HEK293 (cell line): ENCODE measurements around the gene ACIN1.

Source experiments
- CTCF ChIA-PET: fragments of 350-600 bp; formaldehyde crosslinking; extraction: SDS; loops from one replicate; lab custom pipeline; 2021; ENCODE audit warnings: antibody characterized with exemption; lab: Yijun Ruan, JAX
- POLR2A ChIA-PET: fragments of 300-600 bp; formaldehyde crosslinking; extraction: SDS; loops from one replicate; lab custom pipeline; 2020; ENCODE audit warnings: antibody characterized with exemption, inconsistent platforms; lab: Yijun Ruan, JAX
- H3K27ac ChIP-seq: fragments of 200-500 bp; sonication (Bioruptor generic); 2 replicates; pipeline ENCODE4 v1.5.1; 2014; ENCODE audit warnings: low read depth, low read length, control low read depth, inconsistent platforms; ENCODE audit errors: extremely low read depth
- H3K36me3 ChIP-seq, 2 experiments: fragments of 200-500 bp in 1 of 2; sonication (Bioruptor generic) in 1 of 2; 1 replicate in 1 of 2; 2 replicates in 1 of 2; pipeline ENCODE4 v1.5.1; 2014 to 2017; ENCODE audit warnings: inconsistent platforms in 2 of 2, low read length in 2 of 2; ENCODE audit not compliant: control insufficient read depth in 2 of 2, insufficient read depth in 1 of 2
- H3K4me1 ChIP-seq: fragments of 200-500 bp; sonication (Bioruptor generic); 2 replicates; pipeline ENCODE4 v1.5.1; 2014; ENCODE audit warnings: mild to moderate bottlenecking, low read length, inconsistent platforms; ENCODE audit not compliant: control insufficient read depth, insufficient read depth
- H3K4me3 ChIP-seq: 2 replicates; pipeline ENCODE4 v1.5.1; 2011; ENCODE audit warnings: low read depth, mild to moderate bottlenecking, control low read depth, low read length, moderate library complexity
- H3K9me3 ChIP-seq: fragments of 200-500 bp; sonication (Bioruptor generic); 2 replicates; pipeline ENCODE4 v1.5.1; 2014; ENCODE audit warnings: low read depth, low read length, inconsistent platforms; ENCODE audit not compliant: control insufficient read depth, insufficient read depth
- AEBP2 ChIP-seq: fragments of 450-650 bp; formaldehyde crosslinking; IDR thresholded peaks from 2 replicates; pipeline ENCODE4 v1.5.1; 2016; ENCODE audit warnings: missing biosample characterization, missing genetic modification characterization, borderline replicate concordance
- BCL11A ChIP-seq: fragments of 450-650 bp; formaldehyde crosslinking; IDR thresholded peaks from 2 replicates; pipeline ENCODE4 v1.5.1; 2016; ENCODE audit warnings: low read depth, missing biosample characterization, missing genetic modification characterization
- GLIS2 ChIP-seq: fragments of 450-650 bp; formaldehyde crosslinking; IDR thresholded peaks from 2 replicates; pipeline ENCODE4 v1.5.1; 2016; ENCODE audit warnings: missing biosample characterization, missing genetic modification characterization
- HOXA7 ChIP-seq: sonication (generic); formaldehyde crosslinking; IDR thresholded peaks from 2 replicates; pipeline ENCODE4 v1.8.1; 2022; ENCODE audit warnings: missing genetic modification reagents, borderline replicate concordance
- KLF1 ChIP-seq: fragments of 450-650 bp; formaldehyde crosslinking; IDR thresholded peaks from 2 replicates; pipeline ENCODE4 v1.5.1; 2016; ENCODE audit warnings: missing biosample characterization, missing genetic modification characterization
- KLF10 ChIP-seq: fragments of 450-650 bp; IDR thresholded peaks from 2 replicates; pipeline ENCODE4 v1.5.1; 2018; ENCODE audit warnings: missing biosample characterization, mild to moderate bottlenecking, missing genetic modification characterization
- KLF8 ChIP-seq: fragments of 450-650 bp; formaldehyde crosslinking; IDR thresholded peaks from 2 replicates; pipeline ENCODE4 v1.5.1; 2016; ENCODE audit warnings: missing biosample characterization, missing genetic modification characterization
- MYNN ChIP-seq: fragments of 450-650 bp; formaldehyde crosslinking; IDR thresholded peaks from 2 replicates; pipeline ENCODE4 v1.5.1; 2016; ENCODE audit warnings: missing biosample characterization, missing genetic modification characterization, borderline replicate concordance
- RBAK ChIP-seq: fragments of 450-650 bp; formaldehyde crosslinking; IDR thresholded peaks from 2 replicates; pipeline ENCODE4 v1.5.1; 2016; ENCODE audit warnings: missing biosample characterization, missing genetic modification characterization
- ZBTB1 ChIP-seq: fragments of 450-650 bp; formaldehyde crosslinking; IDR thresholded peaks from 2 replicates; pipeline ENCODE4 v1.5.1; 2016; ENCODE audit warnings: missing biosample characterization, missing genetic modification characterization
- ZBTB17 ChIP-seq: fragments of 450-650 bp; formaldehyde crosslinking; IDR thresholded peaks from 2 replicates; pipeline ENCODE4 v1.5.1; 2016; ENCODE audit warnings: missing biosample characterization, missing genetic modification characterization
- ZEB2 ChIP-seq: fragments of 450-650 bp; formaldehyde crosslinking; IDR thresholded peaks from 2 replicates; pipeline ENCODE4 v1.5.1; 2016; ENCODE audit warnings: missing biosample characterization, missing genetic modification characterization
- ZNF121 ChIP-seq: fragments of 450-650 bp; formaldehyde crosslinking; IDR thresholded peaks from 2 replicates; pipeline ENCODE4 v1.5.1; 2016; ENCODE audit warnings: missing biosample characterization, missing genetic modification characterization
- ZNF133 ChIP-seq: fragments of 450-650 bp; formaldehyde crosslinking; IDR thresholded peaks from 2 replicates; pipeline ENCODE4 v1.5.1; 2016; ENCODE audit warnings: missing biosample characterization, missing genetic modification characterization
- ZNF157 ChIP-seq: fragments of 450-650 bp; formaldehyde crosslinking; IDR thresholded peaks from 2 replicates; pipeline ENCODE4 v1.5.1; 2016; ENCODE audit warnings: missing biosample characterization, missing genetic modification characterization
- ZNF184 ChIP-seq: fragments of 450-650 bp; IDR thresholded peaks from 2 replicates; pipeline ENCODE4 v1.5.1; 2018; ENCODE audit warnings: missing biosample characterization, mild to moderate bottlenecking, missing genetic modification characterization
- ZNF350 ChIP-seq: fragments of 450-650 bp; formaldehyde crosslinking; IDR thresholded peaks from 2 replicates; pipeline ENCODE4 v1.5.0; 2017; ENCODE audit warnings: missing biosample characterization, mild to moderate bottlenecking, missing genetic modification characterization
- ZNF366 ChIP-seq: fragments of 450-650 bp; formaldehyde crosslinking; conservative IDR thresholded peaks from 2 replicates; pipeline ENCODE4 v1.5.1; 2016; ENCODE audit warnings: missing biosample characterization, missing genetic modification characterization
- ZNF398 ChIP-seq: fragments of 450-650 bp; formaldehyde crosslinking; IDR thresholded peaks from 2 replicates; pipeline ENCODE4 v1.5.1; 2017; ENCODE audit warnings: missing biosample characterization, missing genetic modification characterization
- ZNF558 ChIP-seq: fragments of 450-650 bp; formaldehyde crosslinking; IDR thresholded peaks from 2 replicates; pipeline ENCODE4 v1.5.1; 2016; ENCODE audit warnings: missing biosample characterization, missing genetic modification characterization
- ZNF664 ChIP-seq: fragments of 450-650 bp; formaldehyde crosslinking; IDR thresholded peaks from 2 replicates; pipeline ENCODE4 v1.5.1; 2016; ENCODE audit warnings: missing biosample characterization, missing genetic modification characterization
- TF ChIP-seq, protein P1 (sequence below): fragments of 450-650 bp; IDR thresholded peaks from 2 replicates; pipeline ENCODE4 v1.5.1; 2018; ENCODE audit warnings: missing biosample characterization, missing genetic modification characterization
- TF ChIP-seq, protein P2 (sequence below): fragments of 450-650 bp; formaldehyde crosslinking; IDR thresholded peaks from 2 replicates; pipeline ENCODE4 v1.5.1; 2016; ENCODE audit warnings: missing biosample characterization, missing genetic modification characterization
- TF ChIP-seq, protein P3 (sequence below): fragments of 450-650 bp; formaldehyde crosslinking; IDR thresholded peaks from 2 replicates; pipeline ENCODE4 v1.5.1; 2016; ENCODE audit warnings: missing biosample characterization, missing genetic modification characterization

The ACIN1 gene

DNA sequence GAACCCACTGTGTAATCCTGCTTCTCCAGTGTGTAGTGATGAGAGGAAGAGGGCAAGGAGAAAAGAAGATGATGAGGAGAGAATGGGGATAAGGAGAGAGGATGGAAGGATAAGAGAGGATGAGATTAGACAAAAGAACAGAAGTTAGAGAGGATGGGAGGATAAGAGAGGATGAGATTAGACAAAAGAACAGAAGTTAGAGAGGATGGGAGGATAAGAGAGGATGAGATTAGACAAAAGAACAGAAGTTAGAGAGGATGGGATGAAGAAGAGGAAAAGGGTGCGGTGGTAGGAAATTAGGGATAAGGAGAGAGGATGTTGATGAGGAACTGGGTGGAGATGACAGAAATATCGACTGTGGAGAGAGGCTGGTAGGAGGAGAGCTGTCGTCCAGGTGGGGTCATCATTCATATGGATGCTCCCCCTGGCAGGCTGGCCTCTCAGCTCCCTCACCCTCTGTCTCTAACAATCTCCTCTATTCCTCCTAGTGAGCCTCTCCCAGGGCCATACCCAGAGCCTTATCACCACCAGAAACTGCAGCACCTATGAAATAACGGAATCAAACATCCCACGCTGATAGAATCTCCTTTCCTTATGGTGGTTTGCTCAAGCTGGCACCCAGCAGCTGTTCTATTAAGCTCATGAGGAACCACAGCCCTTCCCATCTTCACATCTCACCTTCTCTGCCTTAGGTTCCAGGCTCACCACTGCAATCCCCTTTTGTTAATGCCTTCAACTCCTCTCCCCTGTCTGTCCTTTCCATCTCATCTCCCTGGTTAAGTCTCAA lies 15.8 kb upstream of the ACIN1 start:
- TF ChIP-seq BCL11A (tag by site-specific recombination) (no peak), ZNF366 (tag by site-specific recombination) (peak; percentile 93), ZNF664 (tag by site-specific recombination) (no peak), KLF8 (tag by site-specific recombination) (0 out of 2 replicates have a peak, but pooled peaks have one; percentile 40), ZBTB17 (tag by site-specific recombination) (peak; percentile 74), ZBTB1 (peak; percentile 65; the same call in 1 of the 2 replicates)
- TF ChIP-seq, protein P1, sequence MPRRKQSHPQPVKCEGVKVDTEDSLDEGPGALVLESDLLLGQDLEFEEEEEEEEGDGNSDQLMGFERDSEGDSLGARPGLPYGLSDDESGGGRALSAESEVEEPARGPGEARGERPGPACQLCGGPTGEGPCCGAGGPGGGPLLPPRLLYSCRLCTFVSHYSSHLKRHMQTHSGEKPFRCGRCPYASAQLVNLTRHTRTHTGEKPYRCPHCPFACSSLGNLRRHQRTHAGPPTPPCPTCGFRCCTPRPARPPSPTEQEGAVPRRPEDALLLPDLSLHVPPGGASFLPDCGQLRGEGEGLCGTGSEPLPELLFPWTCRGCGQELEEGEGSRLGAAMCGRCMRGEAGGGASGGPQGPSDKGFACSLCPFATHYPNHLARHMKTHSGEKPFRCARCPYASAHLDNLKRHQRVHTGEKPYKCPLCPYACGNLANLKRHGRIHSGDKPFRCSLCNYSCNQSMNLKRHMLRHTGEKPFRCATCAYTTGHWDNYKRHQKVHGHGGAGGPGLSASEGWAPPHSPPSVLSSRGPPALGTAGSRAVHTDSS (tag by site-specific recombination) = peak; percentile 39; the same call in 1 of the 2 replicates
- Histone ChIP-seq H3K36me3 (no peaks in the 10 kb centered on the region), H3K4me3 (no peak overlapping the region), H3K27ac (no peak overlapping the region), H3K4me1 (no peaks in the 10 kb centered on the region; the same call in 1 of the 2 replicates), H3K9me3 (no peaks in the 10 kb centered on the region)
- ChIA-PET CTCF (interaction anchor here (0.6 to 5.7 kb wide), 8 partner anchors 9 to 127 kb away, joined by 3 to 35 read pairs (median 6); no protein-coding TSS in a partner anchor), POLR2A (no interaction called here)

GRCh38 chr14:23109769-23110168 lies 14.8 kb upstream of the ACIN1 start:
- Histone ChIP-seq H3K36me3 (no peaks in the 10 kb centered on the region), H3K4me1 (no peaks in the 10 kb centered on the region; the same call in 1 of the 2 replicates), H3K9me3 (no peaks in the 10 kb centered on the region), H3K27ac (no peak overlapping the region), H3K4me3 (no peak overlapping the region)
- POLR2A ChIA-PET = interaction anchor here (0.9 kb wide), 1 partner anchor 52 kb away, joined by 3 read pairs; the partner anchor contains the start of gene CDH24
- CTCF ChIA-PET = interaction anchor here (0.6 to 5.7 kb wide), 11 partner anchors 12 to 591 kb away, joined by 3 to 35 read pairs (median 5); no protein-coding TSS in a partner anchor
- no peak for TF ChIP-seq ZNF664 (tag by site-specific recombination)
- TF ChIP-seq, protein P2, sequence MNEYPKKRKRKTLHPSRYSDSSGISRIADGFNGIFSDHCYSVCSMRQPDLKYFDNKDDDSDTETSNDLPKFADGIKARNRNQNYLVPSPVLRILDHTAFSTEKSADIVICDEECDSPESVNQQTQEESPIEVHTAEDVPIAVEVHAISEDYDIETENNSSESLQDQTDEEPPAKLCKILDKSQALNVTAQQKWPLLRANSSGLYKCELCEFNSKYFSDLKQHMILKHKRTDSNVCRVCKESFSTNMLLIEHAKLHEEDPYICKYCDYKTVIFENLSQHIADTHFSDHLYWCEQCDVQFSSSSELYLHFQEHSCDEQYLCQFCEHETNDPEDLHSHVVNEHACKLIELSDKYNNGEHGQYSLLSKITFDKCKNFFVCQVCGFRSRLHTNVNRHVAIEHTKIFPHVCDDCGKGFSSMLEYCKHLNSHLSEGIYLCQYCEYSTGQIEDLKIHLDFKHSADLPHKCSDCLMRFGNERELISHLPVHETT (tag by site-specific recombination) = no peak
- no peak for TF ChIP-seq KLF1 (tag by site-specific recombination)
- TF ChIP-seq, protein P3, sequence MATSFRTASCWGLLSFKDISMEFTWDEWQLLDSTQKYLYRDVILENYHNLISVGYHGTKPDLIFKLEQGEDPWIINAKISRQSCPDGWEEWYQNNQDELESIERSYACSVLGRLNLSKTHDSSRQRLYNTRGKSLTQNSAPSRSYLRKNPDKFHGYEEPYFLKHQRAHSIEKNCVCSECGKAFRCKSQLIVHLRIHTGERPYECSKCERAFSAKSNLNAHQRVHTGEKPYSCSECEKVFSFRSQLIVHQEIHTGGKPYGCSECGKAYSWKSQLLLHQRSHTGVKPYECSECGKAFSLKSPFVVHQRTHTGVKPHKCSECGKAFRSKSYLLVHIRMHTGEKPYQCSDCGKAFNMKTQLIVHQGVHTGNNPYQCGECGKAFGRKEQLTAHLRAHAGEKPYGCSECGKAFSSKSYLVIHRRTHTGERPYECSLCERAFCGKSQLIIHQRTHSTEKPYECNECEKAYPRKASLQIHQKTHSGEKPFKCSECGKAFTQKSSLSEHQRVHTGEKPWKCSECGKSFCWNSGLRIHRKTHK = no peak
- TF ChIP-seq MYNN (tag by site-specific recombination) = no peak
- no peak for TF ChIP-seq KLF10
- TF ChIP-seq ZNF157 (tag by site-specific recombination) = no peak
- no peak for TF ChIP-seq HOXA7 (CRISPR knock-in tag)
- TF ChIP-seq ZNF121 (tag by site-specific recombination) = no peak
- TF ChIP-seq GLIS2 (tag by site-specific recombination) = no peak
- TF ChIP-seq ZNF184 = no peak
- peak; percentile 49 for TF ChIP-seq ZEB2 (tag by site-specific recombination)
- TF ChIP-seq ZNF558 (tag by site-specific recombination) = no peak
- TF ChIP-seq RBAK (tag by site-specific recombination) = no peak
- no peak for TF ChIP-seq ZNF398 (tag by site-specific recombination)
- TF ChIP-seq ZNF350 (tag by site-specific recombination) = no peak
- TF ChIP-seq ZNF133 (tag by site-specific recombination) = no peak
- peak; percentile 65 for TF ChIP-seq ZNF366 (tag by site-specific recombination)
- no peak for TF ChIP-seq AEBP2 (tag by site-specific recombination)
- TF ChIP-seq, protein P1 (tag by site-specific recombination) = peak; percentile 75; the same call in 1 of the 2 replicates
